ENCODE results near the gene RAP1GAP. TPM values are rescaled to one million over a fixed set of nuclear protein-coding genes. Genes with fewer than 3 reads are reported as not detected.
A peak's percentile ranks its signal among the peaks of the same experiment; 100 is the strongest.

Gene RAP1GAP
- total RNA-seq, 2 donors from 2014 or later = 0.45 to 6.0 TPM

DNA sequence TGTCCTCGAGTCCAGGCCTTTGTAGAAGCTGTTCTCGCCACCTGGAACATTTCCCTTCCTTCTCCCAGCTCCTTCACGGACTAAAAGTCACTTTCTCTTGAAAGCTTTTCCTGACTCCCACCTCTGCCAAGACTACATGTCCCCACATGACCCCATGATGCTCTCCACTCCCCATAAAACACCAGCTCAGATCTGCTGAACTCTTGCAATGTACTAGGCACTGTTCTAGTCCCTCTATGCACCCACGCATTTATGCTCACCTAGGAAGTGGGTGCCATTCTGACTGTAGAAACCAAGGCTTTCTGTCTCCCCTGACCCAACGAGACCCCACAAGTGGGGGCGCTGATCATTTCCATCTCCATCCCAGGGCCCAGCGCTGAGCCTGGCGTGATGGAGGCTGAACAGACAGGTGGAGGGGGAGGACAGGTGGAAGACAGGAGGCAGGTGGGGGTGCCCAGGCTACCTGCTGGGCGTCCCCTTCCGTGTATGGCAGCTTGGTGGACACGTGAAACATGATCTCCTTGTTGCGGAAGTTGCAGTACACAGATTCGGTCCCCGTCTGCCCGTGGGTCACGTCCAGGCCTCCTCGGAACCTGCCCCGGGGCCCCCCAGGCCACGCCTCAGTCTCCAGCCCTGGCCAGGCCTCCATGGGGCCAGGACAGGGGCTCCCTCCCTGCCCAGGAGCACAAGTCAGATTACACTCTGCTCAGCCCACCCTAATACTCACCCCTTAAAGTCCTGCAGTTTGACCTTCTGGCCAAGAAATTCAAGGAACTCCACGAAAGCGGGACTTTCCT lies 58.0 kb downstream of the RAP1GAP start:
- Mint-ChIP-seq H3K36me3 (ENCODE audit: low read depth) (no peaks in the 10 kb centered on the region), H3K4me1 (peaks cover 8% of the 10 kb centered on the region), H3K4me3 (no peak overlapping the region), H3K27me3 (peaks cover 9% of the 10 kb centered on the region), H3K27ac (no peak overlapping the region), H3K9me3 (no peaks in the 10 kb centered on the region)
- ATAC-seq (replicated peaks) = no peak

- peaks cover 8% of the 10 kb centered on the region for H3K4me1 Mint-ChIP-seq
- ATAC-seq (replicated peaks) = no peak
- no peaks in the 10 kb centered on the region for H3K9me3 Mint-ChIP-seq
- no peak overlapping the region for H3K4me3 Mint-ChIP-seq
- H3K27me3 Mint-ChIP-seq = peaks cover 9% of the 10 kb centered on the region
- no peaks in the 10 kb centered on the region for H3K36me3 Mint-ChIP-seq (ENCODE audit: low read depth)
- H3K27ac Mint-ChIP-seq = no peak overlapping the region
These were observed 59.1 kb downstream of the RAP1GAP start for GRCh38 chr1:21610027-21610426.

GRCh38 chr1:21608798-21609197 lies 60.4 kb downstream of the RAP1GAP start:
- no peak overlapping the region for H3K27ac Mint-ChIP-seq
- H3K4me1 Mint-ChIP-seq = peaks cover 12% of the 10 kb centered on the region
- no peaks in the 10 kb centered on the region for H3K9me3 Mint-ChIP-seq
- H3K36me3 Mint-ChIP-seq (ENCODE audit: low read depth) = no peaks in the 10 kb centered on the region
- peaks cover 13% of the 10 kb centered on the region for H3K27me3 Mint-ChIP-seq
- no peak for ATAC-seq (replicated peaks)
- no peak overlapping the region for H3K4me3 Mint-ChIP-seq

DNA sequence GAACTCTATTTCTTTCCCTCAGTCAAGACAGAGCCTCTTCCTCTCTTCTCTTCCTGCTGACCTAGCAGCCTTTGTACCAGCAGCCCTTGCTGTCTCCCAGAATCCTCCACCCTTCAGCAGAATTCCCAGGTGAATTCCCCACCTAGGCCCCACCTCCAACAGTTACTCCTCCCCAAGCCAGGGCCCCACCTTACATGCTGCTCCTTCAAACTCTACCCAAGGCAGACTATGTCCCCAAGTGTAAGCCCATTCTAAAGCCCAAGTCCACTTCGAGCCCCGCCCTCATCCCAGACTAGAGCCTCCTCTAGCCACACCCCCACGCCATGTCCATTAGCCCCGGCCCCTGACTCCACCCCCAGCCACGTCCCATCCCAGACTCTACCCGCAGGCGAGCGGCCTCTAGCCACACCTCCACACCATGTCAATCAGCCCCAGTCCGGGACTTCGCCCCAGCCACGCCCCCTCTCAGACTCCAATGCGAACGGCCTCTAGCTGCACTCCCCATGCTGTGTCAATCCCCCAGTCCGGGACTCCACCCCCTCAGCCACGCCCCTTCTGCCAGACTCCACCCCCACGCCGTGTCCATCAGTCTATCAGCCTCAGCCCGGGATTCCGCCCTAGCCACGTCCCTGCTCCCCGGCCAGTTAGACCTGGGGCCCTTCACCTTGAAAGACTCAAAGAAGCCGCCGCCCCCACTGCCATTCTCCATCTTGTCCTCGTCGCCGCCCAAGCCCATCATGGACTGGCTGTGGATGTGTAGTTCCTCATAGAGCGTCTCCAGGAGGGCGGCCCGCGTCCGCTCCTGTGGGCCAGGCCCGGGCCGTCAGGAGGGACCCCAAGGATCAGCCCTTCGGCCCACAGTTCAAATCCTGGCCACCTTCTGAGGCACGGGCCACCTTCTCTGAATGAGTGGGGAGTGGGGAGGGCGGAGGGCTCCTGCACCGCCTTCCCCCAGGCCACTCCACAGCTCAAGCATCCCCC lies 61.3 kb downstream of the RAP1GAP start:
- peaks cover 14% of the 10 kb centered on the region for H3K4me1 Mint-ChIP-seq
- ATAC-seq (replicated peaks) = peak; percentile 89
- peak overlapping the region; percentile 60 for H3K4me3 Mint-ChIP-seq
- H3K36me3 Mint-ChIP-seq (ENCODE audit: low read depth) = no peaks in the 10 kb centered on the region
- peak overlapping the region; percentile 16 for H3K27ac Mint-ChIP-seq
- H3K27me3 Mint-ChIP-seq = peaks cover 13% of the 10 kb centered on the region
- no peaks in the 10 kb centered on the region for H3K9me3 Mint-ChIP-seq

DNA sequence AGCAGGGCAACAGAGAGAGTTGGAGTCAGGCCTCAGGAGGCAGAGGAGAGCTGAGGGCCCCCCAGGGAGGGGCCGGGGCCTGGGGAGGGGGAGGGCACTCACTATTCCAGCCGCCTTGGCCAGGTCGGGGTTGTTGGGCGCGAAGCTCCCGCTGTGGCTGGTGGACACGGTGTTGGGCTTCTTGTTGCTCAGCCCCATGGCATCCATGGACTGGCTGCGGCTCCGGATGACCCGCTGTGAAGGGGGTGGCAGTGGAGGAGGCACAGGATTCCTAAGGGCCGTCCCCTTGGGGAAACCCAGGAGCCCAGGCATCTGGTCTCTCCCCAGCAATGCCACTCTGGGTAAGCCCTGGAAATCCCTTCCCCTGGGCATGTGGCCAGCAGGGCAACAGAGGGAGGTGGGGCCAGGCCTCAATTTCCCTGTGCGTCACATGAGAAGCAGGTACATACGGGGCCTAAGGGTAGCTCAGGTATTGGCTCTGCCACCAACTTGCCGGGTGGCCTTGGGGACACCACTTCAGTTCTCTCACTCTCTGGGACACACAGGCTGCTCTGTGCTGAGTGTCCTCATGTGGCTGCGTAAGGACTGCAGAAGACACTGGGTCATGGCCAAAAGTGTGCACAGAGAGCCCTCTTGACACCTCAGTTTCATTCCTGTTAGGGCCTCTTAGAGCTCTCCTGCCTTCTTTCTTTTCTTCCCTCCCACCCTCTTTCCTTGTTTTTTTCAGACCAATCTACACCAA lies 63.0 kb downstream of the RAP1GAP start:
- no peaks in the 10 kb centered on the region for H3K36me3 Mint-ChIP-seq (ENCODE audit: low read depth)
- no peak for ATAC-seq (replicated peaks)
- no peak overlapping the region for H3K4me3 Mint-ChIP-seq
- H3K9me3 Mint-ChIP-seq = no peaks in the 10 kb centered on the region
- peaks cover 14% of the 10 kb centered on the region for H3K27me3 Mint-ChIP-seq
- H3K27ac Mint-ChIP-seq = no peak overlapping the region
- H3K4me1 Mint-ChIP-seq = peaks cover 14% of the 10 kb centered on the region

DNA sequence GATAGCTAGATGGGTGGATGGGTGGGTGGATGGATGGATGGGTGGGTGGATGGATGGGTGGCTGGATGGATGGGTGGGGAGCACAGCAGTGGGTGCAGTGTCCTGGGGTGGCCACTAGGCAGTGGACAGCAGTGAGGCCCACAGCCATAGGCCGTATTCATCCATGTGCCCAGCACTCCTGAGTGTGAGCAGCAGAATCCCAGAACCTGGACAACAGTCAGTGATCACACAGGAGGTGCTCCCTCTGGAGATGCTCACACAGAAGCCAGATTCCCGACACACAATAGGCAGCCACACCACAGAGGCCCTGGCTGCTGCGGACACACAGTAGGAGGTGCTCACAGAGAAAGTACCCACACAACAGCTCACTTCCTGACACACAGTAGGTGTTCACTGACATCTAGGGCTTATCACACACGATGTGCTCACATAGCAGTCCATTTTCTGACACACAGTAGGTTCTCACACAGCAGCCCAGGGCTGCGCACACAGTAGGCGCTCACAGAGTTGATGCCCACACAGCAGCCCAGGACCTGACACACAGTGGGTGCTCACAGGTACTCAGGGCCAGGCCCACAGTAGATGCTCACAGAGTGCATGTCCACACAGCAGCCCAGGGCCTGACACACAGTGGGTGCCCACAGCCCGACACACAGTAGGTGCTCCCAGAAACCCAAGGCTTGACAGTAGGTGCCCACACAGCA lies 64.0 kb downstream of the RAP1GAP start:
- peaks cover 17% of the 10 kb centered on the region for H3K27me3 Mint-ChIP-seq
- H3K4me1 Mint-ChIP-seq = peaks cover 14% of the 10 kb centered on the region
- no peak overlapping the region for H3K4me3 Mint-ChIP-seq
- H3K27ac Mint-ChIP-seq = no peak overlapping the region
- no peaks in the 10 kb centered on the region for H3K9me3 Mint-ChIP-seq
- H3K36me3 Mint-ChIP-seq (ENCODE audit: low read depth) = no peaks in the 10 kb centered on the region
- no peak for ATAC-seq (replicated peaks)

- H3K27me3 Mint-ChIP-seq = peaks cover 23% of the 10 kb centered on the region
- no peaks in the 10 kb centered on the region for H3K36me3 Mint-ChIP-seq (ENCODE audit: low read depth)
- H3K4me3 Mint-ChIP-seq = no peak overlapping the region
- H3K9me3 Mint-ChIP-seq = no peaks in the 10 kb centered on the region
- peaks cover 14% of the 10 kb centered on the region for H3K4me1 Mint-ChIP-seq
- H3K27ac Mint-ChIP-seq = peak overlapping the region; percentile 60
- ATAC-seq (replicated peaks) = no peak
These were observed 64.8 kb downstream of the RAP1GAP start for GRCh38 chr1:21604208-21604957.

GRCh38 chr1:21603177-21604138 lies 65.7 kb downstream of the RAP1GAP start:
- Mint-ChIP-seq H3K27me3 (peaks cover 29% of the 10 kb centered on the region), H3K27ac (peak overlapping the region; percentile 60)

GRCh38 chr1:21601278-21602048 lies 67.7 kb downstream of the RAP1GAP start:
- peaks cover 20% of the 10 kb centered on the region for H3K27me3 Mint-ChIP-seq
- H3K4me3 Mint-ChIP-seq = no peak overlapping the region
- peaks cover 6% of the 10 kb centered on the region for H3K4me1 Mint-ChIP-seq
- no peak overlapping the region for H3K27ac Mint-ChIP-seq
- H3K9me3 Mint-ChIP-seq = no peaks in the 10 kb centered on the region
- H3K36me3 Mint-ChIP-seq (ENCODE audit: low read depth) = no peaks in the 10 kb centered on the region
- ATAC-seq (replicated peaks) = no peak

More at GRCh38 chr1:21603177-21604138, 65.7 kb downstream of the RAP1GAP start:
- peaks cover 14% of the 10 kb centered on the region for H3K4me1 Mint-ChIP-seq
- ATAC-seq (replicated peaks) = no peak
- no peaks in the 10 kb centered on the region for H3K36me3 Mint-ChIP-seq (ENCODE audit: low read depth)
- no peak overlapping the region for H3K4me3 Mint-ChIP-seq
- H3K9me3 Mint-ChIP-seq = no peaks in the 10 kb centered on the region

- no peak for ATAC-seq (replicated peaks)
- H3K4me1 Mint-ChIP-seq = peaks cover 6% of the 10 kb centered on the region
- H3K4me3 Mint-ChIP-seq = no peak overlapping the region
- no peaks in the 10 kb centered on the region for H3K9me3 Mint-ChIP-seq
- no peaks in the 10 kb centered on the region for H3K36me3 Mint-ChIP-seq (ENCODE audit: low read depth)
- H3K27ac Mint-ChIP-seq = no peak overlapping the region
- H3K27me3 Mint-ChIP-seq = peaks cover 26% of the 10 kb centered on the region
These were observed 69.8 kb downstream of the RAP1GAP start for GRCh38 chr1:21599402-21599801.

DNA sequence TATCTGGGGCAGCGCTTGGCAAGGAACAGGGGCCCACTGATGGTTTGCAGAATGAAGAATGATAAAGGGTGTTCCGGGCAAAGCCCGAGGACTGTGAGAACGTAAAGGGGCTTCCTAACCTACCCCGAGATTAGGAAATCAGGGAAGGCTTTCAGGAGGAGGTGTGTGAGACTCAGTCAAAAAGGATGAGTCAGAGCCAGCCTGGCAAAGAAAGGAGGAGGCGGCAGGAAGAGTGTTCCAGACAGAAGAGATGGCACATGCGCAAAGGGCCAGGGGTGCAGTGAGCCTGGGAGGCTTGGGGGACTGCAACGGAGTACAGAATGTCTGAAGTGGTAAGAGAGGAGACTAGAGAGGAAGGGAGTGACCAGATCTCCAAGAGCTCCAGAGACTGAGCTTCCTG lies 70.3 kb downstream of the RAP1GAP start:
- Mint-ChIP-seq H3K4me1 (peaks cover 3% of the 10 kb centered on the region), H3K27me3 (peaks cover 24% of the 10 kb centered on the region), H3K27ac (no peak overlapping the region)

DNA sequence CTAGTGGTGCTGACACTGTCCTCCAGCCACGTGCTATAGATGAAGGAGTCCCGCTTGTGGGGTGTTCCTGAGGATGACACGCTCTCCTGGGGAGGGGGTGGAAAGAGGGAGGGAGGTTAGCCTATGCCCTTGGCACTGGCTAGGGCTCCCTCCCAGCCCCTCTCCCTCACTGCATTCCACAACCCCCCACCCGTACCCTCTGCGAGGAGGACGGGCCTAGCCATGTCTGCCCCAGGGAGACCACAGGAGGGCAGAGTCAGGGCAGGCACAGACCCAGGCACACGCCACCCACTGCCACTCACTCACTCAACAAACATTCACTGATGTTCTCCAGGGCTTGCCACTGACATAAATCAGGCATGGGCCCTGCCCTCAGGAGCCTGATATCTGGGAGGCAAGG lies 70.7 kb downstream of the RAP1GAP start:
- H3K4me3 Mint-ChIP-seq = no peak overlapping the region
- H3K9me3 Mint-ChIP-seq = no peaks in the 10 kb centered on the region
- H3K36me3 Mint-ChIP-seq (ENCODE audit: low read depth) = no peaks in the 10 kb centered on the region
- no peak overlapping the region for H3K27ac Mint-ChIP-seq
- H3K27me3 Mint-ChIP-seq = peaks cover 22% of the 10 kb centered on the region
- H3K4me1 Mint-ChIP-seq = no peaks in the 10 kb centered on the region
- ATAC-seq (replicated peaks) = no peak

More for the DNA sequence above, 70.3 kb downstream of the RAP1GAP start:
- no peaks in the 10 kb centered on the region for H3K9me3 Mint-ChIP-seq
- H3K4me3 Mint-ChIP-seq = no peak overlapping the region
- ATAC-seq (replicated peaks) = no peak
- no peaks in the 10 kb centered on the region for H3K36me3 Mint-ChIP-seq (ENCODE audit: low read depth)

Measured in activated T-helper 17 cell treated with anti-CD3 and anti-CD28 coated beads, Interleukin-2, amount 50 U/mL, for 72 hours (primary cell).